H9 (cell line): Measurements from ENCODE around the gene HIP1. TPM values are rescaled to one million over a fixed set of nuclear protein-coding genes. Genes with fewer than 3 reads are reported as not detected.
A peak's percentile ranks its signal among the peaks of the same experiment; 100 is the strongest.

Experiments used
- DNase-seq: peaks from one replicate; pipeline ENCODE4 v3.0.0-alpha.2; 2017
- H2AFZ ChIP-seq: one replicate; pipeline ENCODE4 v1.6.1; 2013; ENCODE audit warnings: mild to moderate bottlenecking, low read length, control low read depth, moderate library complexity
- H2AK5ac ChIP-seq: 2 replicates; pipeline ENCODE4 v1.6.1; 2013; ENCODE audit warnings: low read length, control low read depth, mixed read lengths; ENCODE audit not compliant: insufficient read length
- H2BK120ac ChIP-seq: one replicate; pipeline ENCODE4 v1.6.1; 2013; ENCODE audit warnings: low read depth, mild to moderate bottlenecking, low read length, control low read depth, inconsistent platforms; ENCODE audit not compliant: poor library complexity, severe bottlenecking
- H2BK12ac ChIP-seq: 2 replicates; pipeline ENCODE4 v1.6.1; 2013; ENCODE audit warnings: low read length, control low read depth, mixed read lengths, low read depth; ENCODE audit not compliant: insufficient read length
- H2BK15ac ChIP-seq: 2 replicates; pipeline ENCODE4 v1.6.1; 2013; ENCODE audit warnings: low read depth, low read length, control low read depth
- H2BK20ac ChIP-seq: one replicate; pipeline ENCODE4 v1.6.1; 2013; ENCODE audit warnings: low read depth, mild to moderate bottlenecking, low read length, control low read depth, inconsistent platforms; ENCODE audit not compliant: poor library complexity, severe bottlenecking
- H2BK5ac ChIP-seq: 2 replicates; pipeline ENCODE4 v1.6.1; 2013; ENCODE audit warnings: low read length, control low read depth, mixed read lengths; ENCODE audit not compliant: insufficient read length
- H3K14ac ChIP-seq: 2 replicates; pipeline ENCODE4 v1.6.1; 2013; ENCODE audit warnings: low read length, control low read depth; ENCODE audit not compliant: insufficient read depth
- H3K18ac ChIP-seq: 2 replicates; pipeline ENCODE4 v1.6.1; 2013; ENCODE audit warnings: low read depth, mild to moderate bottlenecking, mixed read lengths, low read length, control low read depth; ENCODE audit not compliant: insufficient read length
- H3K23ac ChIP-seq: 2 replicates; pipeline ENCODE4 v1.6.1; 2013; ENCODE audit warnings: low read length, control low read depth, mixed read lengths, low read depth; ENCODE audit not compliant: insufficient read length
- H3K23me2 ChIP-seq: 2 replicates; pipeline ENCODE4 v1.6.1; 2013; ENCODE audit warnings: low read depth, mild to moderate bottlenecking, mixed read lengths, low read length, control low read depth; ENCODE audit not compliant: insufficient read length, poor library complexity, severe bottlenecking
- H3K27ac ChIP-seq: 2 replicates; pipeline ENCODE4 v1.5.1; 2013; ENCODE audit warnings: low read length, control low read depth, mixed read lengths, low read depth; ENCODE audit not compliant: insufficient read length
- H3K27me3 ChIP-seq: 2 replicates; pipeline ENCODE4 v1.6.1; 2013; ENCODE audit warnings: low read length, control low read depth, inconsistent platforms; ENCODE audit not compliant: insufficient read depth
- H3K4ac ChIP-seq: 2 replicates; pipeline ENCODE4 v1.6.1; 2013; ENCODE audit warnings: low read depth, mild to moderate bottlenecking, control low read depth, inconsistent platforms, low read length, moderate library complexity
- H3K4me1 ChIP-seq: 2 replicates; pipeline ENCODE4 v1.6.1; 2013; ENCODE audit warnings: low read length, control low read depth, inconsistent platforms; ENCODE audit not compliant: insufficient read depth
- H3K4me2 ChIP-seq: 2 replicates; pipeline ENCODE4 v1.6.1; 2013; ENCODE audit warnings: low read length, control low read depth, mixed read lengths; ENCODE audit not compliant: insufficient read length, insufficient read depth
- H3K56ac ChIP-seq: 2 replicates; pipeline ENCODE4 v1.6.1; 2013; ENCODE audit warnings: low read depth, mild to moderate bottlenecking, mixed read lengths, low read length, control low read depth; ENCODE audit not compliant: insufficient read length
- H3K79me1 ChIP-seq: 2 replicates; pipeline ENCODE4 v1.6.1; 2013; ENCODE audit warnings: low read depth, mild to moderate bottlenecking, moderate library complexity, low read length, control low read depth, inconsistent platforms; ENCODE audit not compliant: insufficient read depth, poor library complexity, severe bottlenecking
- H3K79me2 ChIP-seq: 2 replicates; pipeline ENCODE4 v1.6.1; 2013; ENCODE audit warnings: low read length, control low read depth, inconsistent platforms; ENCODE audit not compliant: insufficient read depth
- H3K9ac ChIP-seq: 2 replicates; pipeline ENCODE4 v1.6.1; 2013; ENCODE audit warnings: low read length, control low read depth, mixed read lengths; ENCODE audit not compliant: insufficient read length; ENCODE audit errors: extremely low read depth
- H3K9me3 ChIP-seq: one replicate; pipeline ENCODE4 v1.6.1; 2013; ENCODE audit warnings: low read depth, low read length, inconsistent platforms; ENCODE audit not compliant: control insufficient read depth
- H3T11ph ChIP-seq: one replicate; pipeline ENCODE4 v1.6.1; 2013; ENCODE audit warnings: mild to moderate bottlenecking, low read length, control low read depth, inconsistent platforms
- H4K20me1 ChIP-seq: one replicate; pipeline ENCODE4 v1.6.1; 2013; ENCODE audit not compliant: control insufficient read depth, insufficient read length, insufficient read depth
- H4K5ac ChIP-seq: 2 replicates; pipeline ENCODE4 v1.6.1; 2013; ENCODE audit warnings: low read depth, mild to moderate bottlenecking, mixed read lengths, low read length, control low read depth; ENCODE audit not compliant: insufficient read length
- H4K8ac ChIP-seq: replicated peaks from 2 replicates; pipeline ENCODE4 v1.6.1; 2013; ENCODE audit warnings: low read length, control low read depth, mixed read lengths, low read depth; ENCODE audit not compliant: insufficient read length
- H4K91ac ChIP-seq: 2 replicates; pipeline ENCODE4 v1.6.1; 2013; ENCODE audit warnings: low read depth, mild to moderate bottlenecking, moderate library complexity, mixed read lengths, low read length, control low read depth; ENCODE audit not compliant: insufficient read length
- H3K27ac Mint-ChIP-seq, 3 experiments: 2 replicates in 2 of 3; 3 replicates in 1 of 3; pipeline ENCODE4 v1.8.0; 2020 to 2021; ENCODE audit warnings: mixed read lengths in 3 of 3, mild to moderate bottlenecking in 1 of 3, moderate library complexity in 1 of 3
- H3K27me3 Mint-ChIP-seq: 2 replicates; pipeline ENCODE4 v1.8.0; 2021; ENCODE audit warnings: low read depth, mild to moderate bottlenecking, moderate library complexity, mixed read lengths
- H3K36me3 Mint-ChIP-seq, 3 experiments: 2 replicates in 2 of 3; 3 replicates in 1 of 3; pipeline ENCODE4 v1.8.0; 2020 to 2021; ENCODE audit warnings: low read depth in 3 of 3, mixed read lengths in 3 of 3; ENCODE audit not compliant: insufficient read depth in 1 of 3
- H3K4me1 Mint-ChIP-seq, 2 experiments: 2 replicates each; pipeline ENCODE4 v1.8.0; 2020; ENCODE audit warnings: mixed read lengths in 2 of 2
- H3K4me3 Mint-ChIP-seq, 2 experiments: 2 replicates in 1 of 2; 3 replicates in 1 of 2; pipeline ENCODE4 v1.8.0; 2020 to 2021; ENCODE audit warnings: mild to moderate bottlenecking in 2 of 2, mixed read lengths in 2 of 2, moderate library complexity in 1 of 2
- H3K9me3 Mint-ChIP-seq, 2 experiments: 2 replicates in 1 of 2; 3 replicates in 1 of 2; pipeline ENCODE4 v1.8.0; 2020; ENCODE audit warnings: mild to moderate bottlenecking in 2 of 2, mixed read lengths in 2 of 2, moderate library complexity in 1 of 2
- CTCF ChIP-seq: fragments of 200-600 bp; sonication (generic); conservative IDR thresholded peaks from 3 replicates; pipeline ENCODE4 v1.8.0; 2021; ENCODE audit warnings: antibody characterized with exemption, mild to moderate bottlenecking
- WGBS: extraction: QIAGEN DNeasy Blood & Tissue Kit; methylation state at CpG from one replicate; pipeline ENCODE4 v1.1.7; 2013; ENCODE audit warnings: missing lambda C conversion rate, low lambda C conversion rate, mixed read lengths; ENCODE audit not compliant: insufficient read length; ENCODE audit errors: extremely low coverage; 5-methylcytosine and 5-hydroxymethylcytosine counted together
- total RNA-seq: library from RNA; stranded (reverse); gene quantifications from 2 replicates; pipeline ENCODE4 v1.2.1, GENCODE V29; 2021

HIP1 gene
- total RNA-seq, 1 experiment from 2014 or later: 87.5 TPM

GRCh38 chr7:75689246-75690099 lies 49.3 kb downstream of the HIP1 start:
- no peaks in the 10 kb centered on the region for H3K27me3 ChIP-seq
- no peaks in the 10 kb centered on the region for H3K23me2 ChIP-seq
- no CpG with 5 or more reads among the region's 20 CpGs for WGBS
- H2BK15ac ChIP-seq: no peak overlapping the region
- no peaks in the 10 kb centered on the region for H3K9me3 Mint-ChIP-seq
- H3T11ph ChIP-seq: no peak overlapping the region
- H3K27ac Mint-ChIP-seq: peak overlapping the region in 1 of 3 experiments; percentile 88; a peak in 1 of 7 replicates
- H4K91ac ChIP-seq: no peak overlapping the region
- no peak overlapping the region for H3K23ac ChIP-seq
- no peak overlapping the region for H2AK5ac ChIP-seq
- DNase-seq: no peak
- no peaks in the 10 kb centered on the region for H3K79me1 ChIP-seq
- no peak overlapping the region for H3K56ac ChIP-seq
- no peaks in the 10 kb centered on the region for H3K36me3 Mint-ChIP-seq
- no peak overlapping the region for H2AFZ ChIP-seq
- H3K4me1 Mint-ChIP-seq: peaks cover 7 to 17% of the 10 kb centered on the region in 2 experiments
- no peak overlapping the region for H2BK5ac ChIP-seq
- no peaks in the 10 kb centered on the region for H3K9me3 ChIP-seq
- no peak for TF ChIP-seq CTCF
- no peak overlapping the region for H4K8ac ChIP-seq
- H3K4me3 Mint-ChIP-seq: no peak overlapping the region
- H2BK120ac ChIP-seq: no peak overlapping the region
- H3K27me3 Mint-ChIP-seq: no peaks in the 10 kb centered on the region; the same call in none of the 2 replicates
- H3K79me2 ChIP-seq: no peaks in the 10 kb centered on the region
- H2BK20ac ChIP-seq: no peak overlapping the region
- H3K4me1 ChIP-seq: no peaks in the 10 kb centered on the region
- no peak overlapping the region for H3K9ac ChIP-seq
- H3K18ac ChIP-seq: no peak overlapping the region
- H2BK12ac ChIP-seq: no peak overlapping the region
- H3K27ac ChIP-seq: no peak overlapping the region
- no peak overlapping the region for H3K4ac ChIP-seq
- H4K5ac ChIP-seq: no peak overlapping the region
- no peak overlapping the region for H3K14ac ChIP-seq
- H4K20me1 ChIP-seq: no peaks in the 10 kb centered on the region
- no peak overlapping the region for H3K4me2 ChIP-seq
